ENCODE data around the gene SPDYE6.

The SPDYE6 gene

GRCh38 chr7:102297487-102298218 lies 58.6 kb downstream of the SPDYE6 start:
- no peak overlapping the region for H3K9ac ChIP-seq (ENCODE audit: low read length)
- H3K27ac ChIP-seq (ENCODE audit: low read length): no peak overlapping the region
- TF ChIP-seq EZH2phosphoT487 (IDR thresholded peaks at IDR 0.05; ENCODE audit: low read depth) (no peak), CTCF (IDR thresholded peaks at IDR 0.05; ENCODE audit: low read depth, low read length) (no peak)
- no peak overlapping the region for H3K4me3 ChIP-seq (ENCODE audit: low read length)
- H3K4me1 ChIP-seq (ENCODE audit: low read length): peaks cover 6% of the 10 kb centered on the region
- H3K9me3 ChIP-seq (ENCODE audit: insufficient read depth, low read length): no peaks in the 10 kb centered on the region
- H3K27me3 ChIP-seq (ENCODE audit: low read depth, low read length): no peaks in the 10 kb centered on the region
- no peaks in the 10 kb centered on the region for H3K79me2 ChIP-seq (ENCODE audit: low read length)
- no peaks in the 10 kb centered on the region for H3K36me3 ChIP-seq (replicated peaks; ENCODE audit: low read depth, low read length)
- no peak overlapping the region for H2AFZ ChIP-seq (ENCODE audit: low read depth, low read length)
- no peak overlapping the region for H3K4me2 ChIP-seq (ENCODE audit: low read length)
- 0 out of 2 replicates have a peak, but pooled peaks cover 6% of the 10 kb centered on the region for H4K20me1 ChIP-seq (ENCODE audit: insufficient read depth, low read length)

GRCh38 chr7:102296514-102296913 lies 59.7 kb downstream of the SPDYE6 start:
- H3K27me3 ChIP-seq (ENCODE audit: low read depth, low read length): no peaks in the 10 kb centered on the region
- H2AFZ ChIP-seq (ENCODE audit: low read depth, low read length): no peak overlapping the region
- H3K79me2 ChIP-seq (ENCODE audit: low read length): no peaks in the 10 kb centered on the region
- H3K4me2 ChIP-seq (ENCODE audit: low read length): no peak overlapping the region
- no peaks in the 10 kb centered on the region for H3K36me3 ChIP-seq (replicated peaks; ENCODE audit: low read depth, low read length)
- H3K9ac ChIP-seq (ENCODE audit: low read length): no peak overlapping the region
- no peaks in the 10 kb centered on the region for H3K9me3 ChIP-seq (ENCODE audit: insufficient read depth, low read length)
- peaks cover 14% of the 10 kb centered on the region for H4K20me1 ChIP-seq (ENCODE audit: insufficient read depth, low read length)
- H3K27ac ChIP-seq (ENCODE audit: low read length): no peak overlapping the region
- H3K4me3 ChIP-seq (ENCODE audit: low read length): no peak overlapping the region
- TF ChIP-seq CTCF (IDR thresholded peaks at IDR 0.05; ENCODE audit: low read depth, low read length) (no peak), EZH2phosphoT487 (IDR thresholded peaks at IDR 0.05; ENCODE audit: low read depth) (no peak)
- H3K4me1 ChIP-seq (ENCODE audit: low read length): peaks cover 11% of the 10 kb centered on the region

- Histone ChIP-seq H3K4me1 (ENCODE audit: low read length) (peaks cover 15% of the 10 kb centered on the region), H3K4me2 (ENCODE audit: low read length) (no peak overlapping the region), H3K4me3 (ENCODE audit: low read length) (no peak overlapping the region), H3K9me3 (ENCODE audit: insufficient read depth, low read length) (no peaks in the 10 kb centered on the region), H3K79me2 (ENCODE audit: low read length) (no peaks in the 10 kb centered on the region), H3K36me3 (replicated peaks; ENCODE audit: low read depth, low read length) (no peaks in the 10 kb centered on the region), H2AFZ (ENCODE audit: low read depth, low read length) (no peak overlapping the region), H3K27me3 (ENCODE audit: low read depth, low read length) (no peaks in the 10 kb centered on the region), H3K9ac (ENCODE audit: low read length) (no peak overlapping the region), H3K27ac (ENCODE audit: low read length) (no peak overlapping the region), H4K20me1 (ENCODE audit: insufficient read depth, low read length) (peaks cover 18% of the 10 kb centered on the region)
- TF ChIP-seq CTCF (IDR thresholded peaks at IDR 0.05; ENCODE audit: low read depth, low read length): no peak
These were observed 60.1 kb downstream of the SPDYE6 start for GRCh38 chr7:102296179-102296438.

Data from OCI-LY3 (cell line).